ENCODE data around the gene GYS1. TPM values are rescaled to one million over a fixed set of nuclear protein-coding genes. Genes with fewer than 3 reads are reported as not detected.
A peak's percentile ranks its signal among the peaks of the same experiment; 100 is the strongest.

GYS1 gene
- total and polyA plus RNA-seq, 2 experiments from 2014 or later, result 15.9 to 28.9 TPM

DNA sequence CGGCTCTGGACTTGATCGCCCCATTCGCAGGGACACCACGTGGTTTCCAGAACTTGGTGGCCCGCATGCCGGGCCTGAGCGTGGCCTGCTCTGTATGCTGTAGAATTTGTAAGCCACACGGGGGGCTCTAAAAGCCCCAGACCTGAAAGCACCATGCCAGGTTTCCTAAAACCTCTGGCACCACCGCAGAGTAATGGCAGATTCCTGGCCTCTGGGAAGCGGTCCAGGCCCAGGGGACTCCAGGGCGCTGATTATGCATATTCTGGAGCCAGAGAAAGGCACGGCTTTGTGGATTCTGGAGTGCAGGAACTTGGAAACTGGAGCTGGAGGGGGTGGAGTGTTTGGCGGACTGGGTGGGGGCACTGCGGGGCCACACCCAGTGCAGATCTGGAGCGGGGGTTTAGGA, 24.3 kb downstream of the GYS1 start:
- Mint-ChIP-seq H3K27me3 (ENCODE audit: insufficient read depth, low read depth, poor library complexity) (peaks cover 45% of the 10 kb centered on the region), H3K4me1 (peaks cover 27% of the 10 kb centered on the region), H3K27ac (0 out of 2 replicates have a peak overlapping the region, but pooled peaks have one; percentile 72), H3K4me3 (no peak overlapping the region), H3K36me3 (ENCODE audit: low read depth) (peaks cover 55% of the 10 kb centered on the region), H3K9me3 (peaks cover 13% of the 10 kb centered on the region)
- H3K27ac ChIP-seq (ENCODE audit: low read depth), result no peak overlapping the region
- no peaks in the 10 kb centered on the region for H3K9me2 ChIP-seq (ENCODE audit: insufficient read depth)
- H3K27me3 ChIP-seq (ENCODE audit: insufficient read depth), result no peaks in the 10 kb centered on the region
- no peak overlapping the region for H2AFZ ChIP-seq
- H3K36me3 ChIP-seq (ENCODE audit: insufficient read depth), result peaks cover 13% of the 10 kb centered on the region
- H4K20me1 ChIP-seq (replicated peaks; ENCODE audit: insufficient read depth), result peaks cover 11% of the 10 kb centered on the region
- TF ChIP-seq EZH2phosphoT487 (IDR thresholded peaks at IDR 0.05; ENCODE audit: unreplicated experiment) (no peak), POLR2AphosphoS5 (IDR thresholded peaks at IDR 0.05; ENCODE audit: low read depth) (no peak), ZNF114 (CRISPR knock-in tag; IDR thresholded peaks at IDR 0.05) (no peak), CREB1 (CRISPR knock-in tag; IDR thresholded peaks at IDR 0.05; ENCODE audit: low read depth) (no peak), ZNF331 (CRISPR knock-in tag; IDR thresholded peaks at IDR 0.05; ENCODE audit: low read depth) (no peak), JUNB (IDR thresholded peaks at IDR 0.05; ENCODE audit: unreplicated experiment) (no peak), STAT1 (IDR thresholded peaks at IDR 0.05; ENCODE audit: unreplicated experiment) (no peak), NANOG (IDR thresholded peaks at IDR 0.05; ENCODE audit: borderline replicate concordance) (no peak), EZH2 (IDR thresholded peaks at IDR 0.05; ENCODE audit: low read depth, unreplicated experiment) (no peak)
- TF ChIP-seq, protein P1, sequence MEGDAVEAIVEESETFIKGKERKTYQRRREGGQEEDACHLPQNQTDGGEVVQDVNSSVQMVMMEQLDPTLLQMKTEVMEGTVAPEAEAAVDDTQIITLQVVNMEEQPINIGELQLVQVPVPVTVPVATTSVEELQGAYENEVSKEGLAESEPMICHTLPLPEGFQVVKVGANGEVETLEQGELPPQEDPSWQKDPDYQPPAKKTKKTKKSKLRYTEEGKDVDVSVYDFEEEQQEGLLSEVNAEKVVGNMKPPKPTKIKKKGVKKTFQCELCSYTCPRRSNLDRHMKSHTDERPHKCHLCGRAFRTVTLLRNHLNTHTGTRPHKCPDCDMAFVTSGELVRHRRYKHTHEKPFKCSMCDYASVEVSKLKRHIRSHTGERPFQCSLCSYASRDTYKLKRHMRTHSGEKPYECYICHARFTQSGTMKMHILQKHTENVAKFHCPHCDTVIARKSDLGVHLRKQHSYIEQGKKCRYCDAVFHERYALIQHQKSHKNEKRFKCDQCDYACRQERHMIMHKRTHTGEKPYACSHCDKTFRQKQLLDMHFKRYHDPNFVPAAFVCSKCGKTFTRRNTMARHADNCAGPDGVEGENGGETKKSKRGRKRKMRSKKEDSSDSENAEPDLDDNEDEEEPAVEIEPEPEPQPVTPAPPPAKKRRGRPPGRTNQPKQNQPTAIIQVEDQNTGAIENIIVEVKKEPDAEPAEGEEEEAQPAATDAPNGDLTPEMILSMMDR (conservative IDR thresholded peaks at IDR 0.05; ENCODE audit: low read depth in 2 of 2), result no peak
- TF ChIP-seq, protein P2, sequence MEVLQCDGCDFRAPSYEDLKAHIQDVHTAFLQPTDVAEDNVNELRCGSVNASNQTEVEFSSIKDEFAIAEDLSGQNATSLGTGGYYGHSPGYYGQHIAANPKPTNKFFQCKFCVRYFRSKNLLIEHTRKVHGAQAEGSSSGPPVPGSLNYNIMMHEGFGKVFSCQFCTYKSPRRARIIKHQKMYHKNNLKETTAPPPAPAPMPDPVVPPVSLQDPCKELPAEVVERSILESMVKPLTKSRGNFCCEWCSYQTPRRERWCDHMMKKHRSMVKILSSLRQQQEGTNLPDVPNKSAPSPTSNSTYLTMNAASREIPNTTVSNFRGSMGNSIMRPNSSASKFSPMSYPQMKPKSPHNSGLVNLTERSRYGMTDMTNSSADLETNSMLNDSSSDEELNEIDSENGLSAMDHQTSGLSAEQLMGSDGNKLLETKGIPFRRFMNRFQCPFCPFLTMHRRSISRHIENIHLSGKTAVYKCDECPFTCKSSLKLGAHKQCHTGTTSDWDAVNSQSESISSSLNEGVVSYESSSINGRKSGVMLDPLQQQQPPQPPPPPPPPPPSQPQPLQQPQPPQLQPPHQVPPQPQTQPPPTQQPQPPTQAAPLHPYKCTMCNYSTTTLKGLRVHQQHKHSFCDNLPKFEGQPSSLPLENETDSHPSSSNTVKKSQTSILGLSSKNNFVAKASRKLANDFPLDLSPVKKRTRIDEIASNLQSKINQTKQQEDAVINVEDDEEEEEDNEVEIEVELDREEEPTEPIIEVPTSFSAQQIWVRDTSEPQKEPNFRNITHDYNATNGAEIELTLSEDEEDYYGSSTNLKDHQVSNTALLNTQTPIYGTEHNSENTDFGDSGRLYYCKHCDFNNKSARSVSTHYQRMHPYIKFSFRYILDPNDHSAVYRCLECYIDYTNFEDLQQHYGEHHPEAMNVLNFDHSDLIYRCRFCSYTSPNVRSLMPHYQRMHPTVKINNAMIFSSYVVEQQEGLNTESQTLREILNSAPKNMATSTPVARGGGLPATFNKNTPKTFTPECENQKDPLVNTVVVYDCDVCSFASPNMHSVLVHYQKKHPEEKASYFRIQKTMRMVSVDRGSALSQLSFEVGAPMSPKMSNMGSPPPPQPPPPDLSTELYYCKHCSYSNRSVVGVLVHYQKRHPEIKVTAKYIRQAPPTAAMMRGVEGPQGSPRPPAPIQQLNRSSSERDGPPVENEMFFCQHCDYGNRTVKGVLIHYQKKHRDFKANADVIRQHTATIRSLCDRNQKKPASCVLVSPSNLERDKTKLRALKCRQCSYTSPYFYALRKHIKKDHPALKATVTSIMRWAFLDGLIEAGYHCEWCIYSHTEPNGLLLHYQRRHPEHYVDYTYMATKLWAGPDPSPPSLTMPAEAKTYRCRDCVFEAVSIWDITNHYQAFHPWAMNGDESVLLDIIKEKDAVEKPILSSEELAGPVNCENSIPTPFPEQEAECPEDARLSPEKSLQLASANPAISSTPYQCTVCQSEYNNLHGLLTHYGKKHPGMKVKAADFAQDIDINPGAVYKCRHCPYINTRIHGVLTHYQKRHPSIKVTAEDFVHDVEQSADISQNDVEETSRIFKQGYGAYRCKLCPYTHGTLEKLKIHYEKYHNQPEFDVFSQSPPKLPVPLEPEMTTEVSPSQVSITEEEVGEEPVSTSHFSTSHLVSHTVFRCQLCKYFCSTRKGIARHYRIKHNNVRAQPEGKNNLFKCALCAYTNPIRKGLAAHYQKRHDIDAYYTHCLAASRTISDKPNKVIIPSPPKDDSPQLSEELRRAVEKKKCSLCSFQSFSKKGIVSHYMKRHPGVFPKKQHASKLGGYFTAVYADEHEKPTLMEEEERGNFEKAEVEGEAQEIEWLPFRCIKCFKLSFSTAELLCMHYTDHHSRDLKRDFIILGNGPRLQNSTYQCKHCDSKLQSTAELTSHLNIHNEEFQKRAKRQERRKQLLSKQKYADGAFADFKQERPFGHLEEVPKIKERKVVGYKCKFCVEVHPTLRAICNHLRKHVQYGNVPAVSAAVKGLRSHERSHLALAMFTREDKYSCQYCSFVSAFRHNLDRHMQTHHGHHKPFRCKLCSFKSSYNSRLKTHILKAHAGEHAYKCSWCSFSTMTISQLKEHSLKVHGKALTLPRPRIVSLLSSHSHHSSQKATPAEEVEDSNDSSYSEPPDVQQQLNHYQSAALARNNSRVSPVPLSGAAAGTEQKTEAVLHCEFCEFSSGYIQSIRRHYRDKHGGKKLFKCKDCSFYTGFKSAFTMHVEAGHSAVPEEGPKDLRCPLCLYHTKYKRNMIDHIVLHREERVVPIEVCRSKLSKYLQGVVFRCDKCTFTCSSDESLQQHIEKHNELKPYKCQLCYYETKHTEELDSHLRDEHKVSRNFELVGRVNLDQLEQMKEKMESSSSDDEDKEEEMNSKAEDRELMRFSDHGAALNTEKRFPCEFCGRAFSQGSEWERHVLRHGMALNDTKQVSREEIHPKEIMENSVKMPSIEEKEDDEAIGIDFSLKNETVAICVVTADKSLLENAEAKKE (CRISPR knock-in tag; IDR thresholded peaks at IDR 0.05), result no peak
- TF ChIP-seq, protein P3, sequence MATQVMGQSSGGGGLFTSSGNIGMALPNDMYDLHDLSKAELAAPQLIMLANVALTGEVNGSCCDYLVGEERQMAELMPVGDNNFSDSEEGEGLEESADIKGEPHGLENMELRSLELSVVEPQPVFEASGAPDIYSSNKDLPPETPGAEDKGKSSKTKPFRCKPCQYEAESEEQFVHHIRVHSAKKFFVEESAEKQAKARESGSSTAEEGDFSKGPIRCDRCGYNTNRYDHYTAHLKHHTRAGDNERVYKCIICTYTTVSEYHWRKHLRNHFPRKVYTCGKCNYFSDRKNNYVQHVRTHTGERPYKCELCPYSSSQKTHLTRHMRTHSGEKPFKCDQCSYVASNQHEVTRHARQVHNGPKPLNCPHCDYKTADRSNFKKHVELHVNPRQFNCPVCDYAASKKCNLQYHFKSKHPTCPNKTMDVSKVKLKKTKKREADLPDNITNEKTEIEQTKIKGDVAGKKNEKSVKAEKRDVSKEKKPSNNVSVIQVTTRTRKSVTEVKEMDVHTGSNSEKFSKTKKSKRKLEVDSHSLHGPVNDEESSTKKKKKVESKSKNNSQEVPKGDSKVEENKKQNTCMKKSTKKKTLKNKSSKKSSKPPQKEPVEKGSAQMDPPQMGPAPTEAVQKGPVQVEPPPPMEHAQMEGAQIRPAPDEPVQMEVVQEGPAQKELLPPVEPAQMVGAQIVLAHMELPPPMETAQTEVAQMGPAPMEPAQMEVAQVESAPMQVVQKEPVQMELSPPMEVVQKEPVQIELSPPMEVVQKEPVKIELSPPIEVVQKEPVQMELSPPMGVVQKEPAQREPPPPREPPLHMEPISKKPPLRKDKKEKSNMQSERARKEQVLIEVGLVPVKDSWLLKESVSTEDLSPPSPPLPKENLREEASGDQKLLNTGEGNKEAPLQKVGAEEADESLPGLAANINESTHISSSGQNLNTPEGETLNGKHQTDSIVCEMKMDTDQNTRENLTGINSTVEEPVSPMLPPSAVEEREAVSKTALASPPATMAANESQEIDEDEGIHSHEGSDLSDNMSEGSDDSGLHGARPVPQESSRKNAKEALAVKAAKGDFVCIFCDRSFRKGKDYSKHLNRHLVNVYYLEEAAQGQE (IDR thresholded peaks at IDR 0.05; ENCODE audit: unreplicated experiment), result no peak
- TF ChIP-seq, protein P4, sequence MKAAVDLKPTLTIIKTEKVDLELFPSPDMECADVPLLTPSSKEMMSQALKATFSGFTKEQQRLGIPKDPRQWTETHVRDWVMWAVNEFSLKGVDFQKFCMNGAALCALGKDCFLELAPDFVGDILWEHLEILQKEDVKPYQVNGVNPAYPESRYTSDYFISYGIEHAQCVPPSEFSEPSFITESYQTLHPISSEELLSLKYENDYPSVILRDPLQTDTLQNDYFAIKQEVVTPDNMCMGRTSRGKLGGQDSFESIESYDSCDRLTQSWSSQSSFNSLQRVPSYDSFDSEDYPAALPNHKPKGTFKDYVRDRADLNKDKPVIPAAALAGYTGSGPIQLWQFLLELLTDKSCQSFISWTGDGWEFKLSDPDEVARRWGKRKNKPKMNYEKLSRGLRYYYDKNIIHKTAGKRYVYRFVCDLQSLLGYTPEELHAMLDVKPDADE (IDR thresholded peaks at IDR 0.05), result no peak
- no peak overlapping the region for H3K4me2 ChIP-seq
- peaks cover 44% of the 10 kb centered on the region for H3F3A ChIP-seq (replicated peaks; ENCODE audit: low read depth)
- no peak overlapping the region for H3K4me3 ChIP-seq
- ATAC-seq (no peak), DNase-seq (ENCODE audit: low spot score) (no peak)
- H3K79me2 ChIP-seq (replicated peaks; ENCODE audit: insufficient read depth), result peaks cover 24% of the 10 kb centered on the region
- peaks cover 11% of the 10 kb centered on the region for H3K4me1 ChIP-seq (ENCODE audit: insufficient read depth)
